H1 (cell line): Measurements from ENCODE around the gene ADRA2C. TPM values are rescaled to one million over a fixed set of nuclear protein-coding genes. Genes with fewer than 3 reads are reported as not detected.

Source experiments
- CEBPB ChIP-seq: IDR thresholded peaks from 2 replicates; pipeline ENCODE4 v1.6.1; 2012; ENCODE audit warnings: low read depth, low read length
- GTF2F1 ChIP-seq: IDR thresholded peaks from 2 replicates; pipeline ENCODE4 v1.6.1; 2012; ENCODE audit warnings: low read depth, low read length, improper control_type of control experiment, borderline replicate concordance
- RAD21 ChIP-seq, 2 experiments: IDR thresholded peaks in 1 of 2; conservative IDR thresholded peaks in 1 of 2; 2 replicates each; pipeline ENCODE4 v1.6.1; 2011; ENCODE audit warnings: low read depth in 2 of 2, low read length in 2 of 2, improper control_type of control experiment in 1 of 2, inconsistent platforms in 1 of 2, mild to moderate bottlenecking in 1 of 2, moderate library complexity in 1 of 2
- polyA plus RNA-seq, 7 experiments: library from polyadenylated mRNA; depleted of rRNA in 3 of 7; stranded (reverse) in 5 of 7; unstranded in 2 of 7; fragments of >200 nt in 5 of 7; fragments of 200-250 nt in 2 of 7; gene quantifications; 1 replicate in 5 of 7; 2 replicates in 1 of 7; 4 replicates in 1 of 7; pipeline versions ENCODE4 v1.2.1 to v1.2.3, GENCODE V29; 2011 to 2013; ENCODE audit warnings: missing spikeins in 2 of 7, mixed read lengths in 2 of 7
- total RNA-seq: library from RNA; stranded (reverse); fragmentation: NEBNext Ultra II Directional; extraction: Animal tissue kit (Norgen Biotek cat#: 25700); gene quantifications from 2 replicates; pipeline ENCODE4 v1.2.1, GENCODE V29; 2021
- TF ChIP-seq, protein P1 (sequence below): IDR thresholded peaks from 2 replicates; pipeline ENCODE4 v1.6.1; 2012; ENCODE audit warnings: inconsistent platforms

The ADRA2C gene
- total and polyA plus RNA-seq, 2 of the 8 experiments (the other 6 are each of a cell fraction or from before 2014, with no cell fraction given) = 14.6 to 14.8 TPM

DNA sequence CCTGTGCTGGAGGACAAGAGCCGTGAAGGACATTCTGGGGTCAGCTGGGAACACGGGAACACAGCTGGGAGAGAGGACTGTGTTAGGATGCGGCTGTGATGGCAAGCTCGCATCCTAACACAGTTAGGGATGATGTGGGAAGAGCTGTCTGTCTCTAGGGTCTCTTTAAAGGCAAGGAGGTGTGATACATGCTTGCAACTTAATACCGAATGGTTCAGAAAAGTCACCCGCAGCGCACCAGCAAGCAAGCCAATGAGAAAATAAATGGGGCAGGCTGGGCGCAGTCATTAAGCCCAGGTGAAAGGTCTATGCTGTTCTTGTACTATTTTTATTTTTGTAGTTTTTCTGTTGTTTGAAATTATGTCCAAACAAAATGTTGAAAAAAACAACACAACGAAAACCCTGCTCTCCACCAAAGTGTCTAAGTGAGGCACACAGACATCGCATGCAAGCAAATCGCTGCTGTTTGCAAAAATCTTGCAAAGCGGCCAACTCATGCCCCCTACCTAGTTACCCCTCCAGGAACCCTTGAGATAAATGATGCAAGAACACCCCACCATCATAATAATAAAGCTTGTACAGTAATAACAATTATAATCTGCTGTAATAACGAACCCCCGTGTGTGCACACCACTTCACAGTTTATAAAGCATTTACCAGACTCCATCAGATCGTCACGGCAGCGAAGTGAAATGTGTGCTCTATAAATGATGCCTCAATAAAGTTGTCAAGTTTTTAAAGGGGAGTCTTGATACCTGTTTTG lies 17.9 kb upstream of the ADRA2C start (continued):
- TF ChIP-seq, protein P1, sequence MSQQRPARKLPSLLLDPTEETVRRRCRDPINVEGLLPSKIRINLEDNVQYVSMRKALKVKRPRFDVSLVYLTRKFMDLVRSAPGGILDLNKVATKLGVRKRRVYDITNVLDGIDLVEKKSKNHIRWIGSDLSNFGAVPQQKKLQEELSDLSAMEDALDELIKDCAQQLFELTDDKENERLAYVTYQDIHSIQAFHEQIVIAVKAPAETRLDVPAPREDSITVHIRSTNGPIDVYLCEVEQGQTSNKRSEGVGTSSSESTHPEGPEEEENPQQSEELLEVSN = no peak
- no peak for TF ChIP-seq RAD21 (IDR thresholded peaks at IDR 0.05 in 1 of 2, conservative IDR thresholded peaks at IDR 0.05 in 1 of 2; ENCODE audit: low read depth in 2 of 2, low read length in 2 of 2)
- TF ChIP-seq CEBPB = no peak
- TF ChIP-seq GTF2F1 = no peak
